Muscle layer of colon (tissue), 2 donors: ENCODE data around the gene HACD2.
"Not testable (repeated sequence)": the region's sequence is repeated elsewhere in the genome, so short reads cannot be mapped to it uniquely, and the experiment has no call there.

ENCODE experiments used
- H3K27ac ChIP-seq: one replicate; pipeline ENCODE4 v1.7.0; 2013; ENCODE audit warnings: low read depth, mild to moderate bottlenecking, low read length, moderate library complexity
- H3K27me3 ChIP-seq, 2 donors: one replicate each; pipeline ENCODE4 v1.7.0; 2013; ENCODE audit warnings: low read length in 2 of 2, mild to moderate bottlenecking in 2 of 2; ENCODE audit not compliant: insufficient read depth in 2 of 2, control insufficient read depth in 1 of 2
- H3K36me3 ChIP-seq: one replicate; pipeline ENCODE4 v1.7.0; 2013; ENCODE audit warnings: mild to moderate bottlenecking, low read length; ENCODE audit not compliant: insufficient read depth
- H3K4me1 ChIP-seq: one replicate; pipeline ENCODE4 v1.7.0; 2013; ENCODE audit warnings: mild to moderate bottlenecking, low read length; ENCODE audit not compliant: insufficient read depth
- H3K4me3 ChIP-seq, 2 donors: one replicate each; pipeline ENCODE4 v1.7.0; 2013; ENCODE audit warnings: low read length in 2 of 2, low read depth in 1 of 2, mild to moderate bottlenecking in 1 of 2, moderate library complexity in 1 of 2
- H3K9ac ChIP-seq: one replicate; pipeline ENCODE4 v1.7.0; 2013; ENCODE audit warnings: low read length
- H3K9me3 ChIP-seq: one replicate; pipeline ENCODE4 v1.7.0; 2013; ENCODE audit warnings: mild to moderate bottlenecking, low read length
- donor health status: abdominal sarcoma.
- donor health status: Adenocarcinoma of cecum.

HACD2 gene

DNA sequence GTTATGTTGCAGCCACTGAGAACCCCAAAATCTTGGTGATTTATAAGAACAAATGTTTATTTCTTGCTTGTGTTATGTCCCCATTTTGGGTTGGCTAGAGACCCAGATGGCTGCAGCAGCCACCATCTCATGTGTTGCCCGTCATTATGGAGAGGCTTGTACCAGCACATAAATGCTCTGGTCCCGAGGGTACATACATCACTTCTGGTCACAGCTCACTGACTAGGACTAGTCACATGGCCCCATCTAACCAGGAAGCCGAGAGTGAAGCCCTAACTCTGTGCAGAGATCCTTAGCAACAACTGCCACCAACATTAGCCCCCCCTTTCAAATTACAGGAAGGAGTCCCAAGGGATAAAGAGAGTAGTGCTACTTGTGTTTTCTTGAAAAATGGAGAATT is 25.5 kb upstream of the HACD2 start:
- Histone ChIP-seq H3K4me1 (peaks cover 21% of the 10 kb centered on the region), H3K9ac (no peak overlapping the region), H3K4me3 (no peak overlapping the region), H3K9me3 (no peaks in the 10 kb centered on the region), H3K27ac (no peak overlapping the region), H3K27me3 (no peaks in the 10 kb centered on the region), H3K36me3 (peaks cover 35% of the 10 kb centered on the region)

DNA sequence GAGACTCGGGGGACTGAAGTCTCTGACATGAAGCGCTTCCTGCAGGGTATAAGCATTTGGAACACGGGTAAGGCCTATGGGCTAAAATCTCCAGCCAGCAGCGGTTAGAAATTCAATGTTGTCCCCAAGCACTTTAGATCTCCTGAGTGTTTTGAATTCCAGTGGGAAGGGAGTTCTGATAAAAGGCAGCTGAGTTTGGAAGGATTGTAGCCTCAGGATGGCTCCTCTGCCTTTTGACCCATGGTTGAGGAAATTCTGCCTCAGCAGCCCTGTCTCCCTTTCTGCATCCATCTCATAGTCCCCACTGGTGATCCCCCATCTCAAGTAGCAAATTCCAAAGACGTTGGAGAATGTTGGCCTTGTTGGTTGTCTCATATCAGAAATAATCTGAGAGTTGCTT is 24.2 kb upstream of the HACD2 start:
- no peaks in the 10 kb centered on the region for H3K27me3 ChIP-seq
- peaks cover 32% of the 10 kb centered on the region for H3K36me3 ChIP-seq
- no peak overlapping the region for H3K9ac ChIP-seq
- H3K4me3 ChIP-seq = no peak overlapping the region
- H3K27ac ChIP-seq = no peak overlapping the region
- peaks cover 19% of the 10 kb centered on the region for H3K4me1 ChIP-seq
- no peaks in the 10 kb centered on the region for H3K9me3 ChIP-seq

DNA sequence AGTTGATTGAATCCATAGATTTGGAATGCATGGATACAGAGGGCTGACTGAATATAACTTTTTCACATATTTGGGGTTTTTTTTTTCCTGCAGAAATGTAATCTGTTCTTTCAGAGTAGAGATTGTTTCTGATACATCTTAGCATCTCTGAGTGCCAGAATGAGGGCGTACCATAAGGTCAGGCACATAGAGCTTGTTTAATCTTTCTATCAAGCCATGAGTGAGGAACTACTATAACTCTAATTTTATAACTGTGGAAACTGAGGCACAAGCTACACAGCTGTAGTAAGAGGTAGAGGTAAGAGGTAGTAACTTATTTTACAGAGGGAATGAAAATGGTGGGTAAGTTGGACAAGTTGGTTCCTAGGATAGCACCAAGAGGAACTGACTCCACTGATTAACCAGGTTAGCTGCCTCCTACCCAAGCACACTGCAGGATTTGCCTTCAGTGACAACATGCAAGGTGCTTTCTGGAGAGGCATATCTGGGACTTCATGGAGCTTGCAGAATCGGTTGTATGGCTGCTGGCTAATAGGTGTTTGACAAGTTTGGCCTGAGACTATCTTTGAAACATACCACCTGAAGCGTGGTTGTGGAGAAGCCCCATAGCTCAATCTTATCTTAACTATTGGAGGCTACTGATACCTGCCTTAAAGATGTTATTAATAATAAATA is 23.5 kb upstream of the HACD2 start:
- peaks cover 18% of the 10 kb centered on the region for H3K4me1 ChIP-seq
- H3K36me3 ChIP-seq = peaks cover 26% of the 10 kb centered on the region
- H3K9ac ChIP-seq = no peak overlapping the region
- H3K27ac ChIP-seq = no peak overlapping the region
- no peak overlapping the region for H3K4me3 ChIP-seq
- no peaks in the 10 kb centered on the region for H3K9me3 ChIP-seq
- H3K27me3 ChIP-seq = no peaks in the 10 kb centered on the region

DNA sequence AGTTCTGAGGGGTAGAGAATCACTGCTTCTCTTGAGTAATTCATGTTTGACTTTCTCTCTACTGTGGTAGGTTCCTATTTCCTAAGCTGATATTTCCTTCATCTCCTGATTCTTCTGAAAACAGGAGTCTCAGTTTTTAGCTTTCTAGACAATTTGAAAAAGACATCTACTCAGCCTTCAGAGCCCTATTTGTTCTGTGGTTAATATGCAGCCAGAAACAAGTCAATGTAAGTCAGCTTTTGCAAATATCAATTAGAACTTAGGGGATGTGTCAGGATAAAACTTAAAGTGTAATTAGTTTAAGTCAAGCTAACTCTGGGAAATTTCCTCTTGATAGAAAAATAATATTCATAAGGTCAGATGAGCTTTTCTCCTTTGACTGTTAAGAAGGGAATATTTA is 21.7 kb upstream of the HACD2 start:
- H3K4me3 ChIP-seq = no peak overlapping the region
- no peak overlapping the region for H3K27ac ChIP-seq
- peaks cover 10% of the 10 kb centered on the region for H3K36me3 ChIP-seq
- no peaks in the 10 kb centered on the region for H3K27me3 ChIP-seq
- peaks cover 3% of the 10 kb centered on the region for H3K4me1 ChIP-seq
- H3K9me3 ChIP-seq = no peaks in the 10 kb centered on the region
- no peak overlapping the region for H3K9ac ChIP-seq

DNA sequence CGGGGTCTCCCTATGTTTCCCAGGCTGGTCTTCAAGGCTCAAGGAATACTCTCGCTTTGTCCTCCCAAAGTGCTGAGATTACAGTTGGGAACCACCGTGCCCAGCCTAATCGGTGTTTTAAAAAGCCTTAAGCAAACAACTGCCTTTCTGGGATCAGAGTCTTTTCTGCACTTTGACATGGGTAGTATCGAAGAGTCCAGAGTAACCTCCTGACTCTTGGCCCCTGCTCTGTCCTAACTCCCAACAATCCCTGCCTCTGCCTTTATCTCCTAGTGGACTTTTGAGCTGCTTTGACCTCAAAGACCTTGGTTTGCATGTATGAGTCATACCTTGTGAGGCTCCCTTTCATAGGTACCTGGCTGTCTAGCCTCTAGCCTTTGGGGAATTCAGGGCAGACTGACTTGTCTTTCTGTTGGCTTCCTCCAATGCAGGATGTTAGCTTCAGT is 21.0 kb upstream of the HACD2 start:
- H3K9me3 ChIP-seq = no peaks in the 10 kb centered on the region
- H3K27ac ChIP-seq = no peak overlapping the region
- H3K9ac ChIP-seq = no peak overlapping the region

DNA sequence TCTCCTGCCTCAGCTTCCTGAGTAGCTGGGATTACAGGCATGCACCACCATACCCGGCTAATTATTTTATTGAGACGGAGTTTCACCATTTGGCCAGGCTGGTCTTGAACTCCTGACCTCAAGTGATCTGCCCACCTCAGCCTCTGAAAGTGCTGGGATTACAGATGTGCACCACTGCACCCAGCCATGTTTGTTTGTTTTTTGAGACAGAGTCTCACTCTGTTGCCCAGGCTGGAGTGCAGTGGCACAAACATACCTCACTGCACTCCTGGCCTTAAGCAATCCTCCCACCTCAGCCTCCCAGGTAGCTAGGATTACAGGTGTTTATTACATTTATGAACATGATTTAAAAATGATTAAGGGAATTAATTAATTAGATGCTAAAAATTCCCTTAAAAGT is 18.3 kb upstream of the HACD2 start:
- H3K9ac ChIP-seq, H3K4me1 ChIP-seq, H3K27me3 ChIP-seq, H3K36me3 ChIP-seq, H3K4me3 ChIP-seq, H3K27ac ChIP-seq, H3K9me3 ChIP-seq: not testable (repeated sequence)

More for the DNA sequence above, 21.0 kb upstream of the HACD2 start:
- Histone ChIP-seq H3K4me3 (no peak overlapping the region), H3K36me3 (peaks cover 5% of the 10 kb centered on the region), H3K4me1 (no peaks in the 10 kb centered on the region), H3K27me3 (no peaks in the 10 kb centered on the region)

- no peak overlapping the region for H3K9ac ChIP-seq
- H3K27me3 ChIP-seq = no peaks in the 10 kb centered on the region
- H3K27ac ChIP-seq = no peak overlapping the region
- no peaks in the 10 kb centered on the region for H3K9me3 ChIP-seq
- no peaks in the 10 kb centered on the region for H3K4me1 ChIP-seq
- H3K36me3 ChIP-seq = no peaks in the 10 kb centered on the region
- H3K4me3 ChIP-seq = no peak overlapping the region
Observed at GRCh38 chr3:123602325-123602724, 17.5 kb upstream of the HACD2 start.

DNA sequence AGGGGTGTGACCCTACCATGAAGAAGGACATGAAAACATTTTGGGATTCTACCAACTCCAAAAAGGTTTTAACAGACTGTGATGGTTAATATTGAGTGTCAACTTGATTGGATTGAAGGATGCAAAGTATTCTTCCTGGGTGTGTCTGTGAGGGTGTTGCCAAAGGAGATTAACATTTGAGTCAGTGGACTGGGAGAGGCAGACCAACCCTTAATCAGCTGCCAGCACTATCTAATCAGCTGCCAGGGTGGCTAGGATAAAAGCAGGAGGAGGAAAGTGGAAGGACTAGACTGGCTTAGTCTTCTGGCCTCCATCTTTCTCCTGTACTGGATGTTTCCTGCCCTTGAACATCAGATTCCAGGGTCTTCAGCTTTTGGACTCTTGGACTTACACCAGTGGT is 16.0 kb upstream of the HACD2 start:
- H3K9me3 ChIP-seq, H3K36me3 ChIP-seq, H3K9ac ChIP-seq, H3K4me1 ChIP-seq, H3K27ac ChIP-seq, H3K27me3 ChIP-seq, H3K4me3 ChIP-seq: not testable (repeated sequence)

DNA sequence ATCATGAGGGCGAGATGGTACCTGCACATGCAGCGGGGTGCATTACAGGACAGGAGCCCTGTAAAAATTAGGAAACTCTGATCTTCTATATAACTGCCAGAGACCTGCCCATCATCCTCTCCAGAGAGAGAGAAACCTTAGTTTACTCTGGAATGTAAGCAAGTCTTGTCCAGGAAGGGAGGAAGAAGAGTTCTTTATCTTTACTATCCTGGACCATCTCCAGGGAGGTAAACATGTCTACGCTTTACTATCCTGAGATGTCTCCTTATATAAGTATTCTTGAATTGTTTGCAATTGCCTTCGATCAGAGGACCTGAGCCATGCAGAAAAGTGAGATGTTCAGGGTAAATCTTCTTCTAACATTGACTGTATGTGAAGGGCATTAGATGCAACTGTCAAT is 12.7 kb upstream of the HACD2 start:
- H3K9ac ChIP-seq = no peak overlapping the region
- no peaks in the 10 kb centered on the region for H3K4me1 ChIP-seq
- H3K27me3 ChIP-seq = no peaks in the 10 kb centered on the region
- H3K36me3 ChIP-seq = no peaks in the 10 kb centered on the region
- no peaks in the 10 kb centered on the region for H3K9me3 ChIP-seq
- H3K27ac ChIP-seq = no peak overlapping the region
- no peak overlapping the region for H3K4me3 ChIP-seq

DNA sequence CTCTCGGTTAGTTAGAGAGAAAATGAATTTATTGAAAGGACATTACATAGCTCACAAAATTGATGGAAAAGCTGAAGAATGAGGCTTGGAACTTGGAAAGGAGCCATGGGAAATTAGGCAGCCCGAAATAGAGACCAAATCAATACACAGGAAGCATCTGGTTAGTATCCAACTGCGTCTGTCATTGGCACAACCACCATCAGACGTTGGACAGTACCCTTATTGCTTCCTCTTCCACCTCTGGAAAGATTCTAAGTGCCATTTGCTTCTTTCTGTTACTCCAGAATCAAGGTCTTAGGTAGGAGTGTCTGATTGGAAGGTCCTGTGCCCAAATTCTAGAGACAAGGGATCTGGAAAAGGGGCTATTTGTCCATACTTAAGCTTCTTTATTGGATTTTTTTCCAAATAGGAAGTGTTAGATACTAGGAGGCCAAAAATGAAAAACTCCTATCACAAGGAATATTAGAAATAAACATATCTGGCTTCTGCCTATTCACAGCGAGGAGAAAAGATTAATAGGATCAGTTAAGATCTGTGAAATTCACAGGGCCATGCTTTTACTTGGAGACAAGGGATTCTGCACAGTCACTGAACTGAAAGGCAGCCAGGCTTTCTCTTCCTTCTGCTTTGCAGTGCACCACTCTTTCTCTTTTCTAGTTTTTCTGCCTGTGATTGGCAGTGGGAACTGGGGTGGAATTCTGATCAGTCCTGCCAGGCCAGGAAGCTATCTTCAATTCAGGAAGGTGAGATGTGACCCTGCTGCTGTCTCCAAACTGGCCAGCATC is 10.7 kb upstream of the HACD2 start:
- H3K4me1 ChIP-seq = no peaks in the 10 kb centered on the region
- no peaks in the 10 kb centered on the region for H3K9me3 ChIP-seq
- H3K4me3 ChIP-seq = no peak overlapping the region
- no peaks in the 10 kb centered on the region for H3K36me3 ChIP-seq
- no peaks in the 10 kb centered on the region for H3K27me3 ChIP-seq
- no peak overlapping the region for H3K9ac ChIP-seq
- no peak overlapping the region for H3K27ac ChIP-seq

- no peaks in the 10 kb centered on the region for H3K27me3 ChIP-seq
- H3K4me1 ChIP-seq = no peaks in the 10 kb centered on the region
- H3K9ac ChIP-seq = no peak overlapping the region
- H3K4me3 ChIP-seq = no peak overlapping the region
- H3K27ac ChIP-seq = no peak overlapping the region
- H3K9me3 ChIP-seq = no peaks in the 10 kb centered on the region
- no peaks in the 10 kb centered on the region for H3K36me3 ChIP-seq
Observed at GRCh38 chr3:123593381-123593780, 8.5 kb upstream of the HACD2 start.
